Endothelial cell of umbilical vein (primary cell): Measurements from ENCODE around the gene ABCA7. TPM values are rescaled to one million over a fixed set of nuclear protein-coding genes. Genes with fewer than 3 reads are reported as not detected.
A peak's percentile ranks its signal among the peaks of the same experiment; 100 is the strongest.

Experiments
- BruUV-seq: library from RNA; stranded (reverse); fragments of 400-500 nt; replicated peaks from 2 replicates; lab custom pipeline; 2021; lab: Mats Ljungman, UMichigan
- CTCF ChIA-PET: fragments of 300-600, 350-600 bp; sonication (Branson Sonifier 250); formaldehyde crosslinking; loops from one replicate; lab custom pipeline; 2021; ENCODE audit warnings: antibody characterized with exemption, inconsistent platforms; lab: Charles Lee
- POLR2A ChIA-PET: fragments of 300-600, 350-600 bp; sonication (Branson Sonifier 250); formaldehyde crosslinking; loops from one replicate; lab custom pipeline; 2021; ENCODE audit warnings: antibody characterized with exemption, inconsistent platforms; lab: Charles Lee
- DNase-seq: peaks from one replicate; pipeline ENCODE4 v3.0.0-alpha.2; 2011; ENCODE audit warnings: low read depth, low spot score
- FAIRE-seq: peaks from 2 replicates; lab custom pipeline; 2011; peaks lifted over from hg19 to GRCh38; lab: Jason Lieb, UNC
- H2AFZ ChIP-seq: 2 replicates; pipeline ENCODE4 v1.6.0; 2012; ENCODE audit warnings: low read depth, low read length, control low read depth, inconsistent platforms
- H3K27ac ChIP-seq: 2 replicates; pipeline ENCODE4 v1.5.1; 2011; ENCODE audit warnings: low read depth, mild to moderate bottlenecking, control low read depth, low read length, moderate library complexity; ENCODE audit not compliant: insufficient read depth
- H3K27me3 ChIP-seq, 2 experiments: 2 replicates each; pipeline versions ENCODE4 v1.6.0 to v1.6.1; 2011; ENCODE audit warnings: low read length in 2 of 2, mixed read lengths in 1 of 2; ENCODE audit not compliant: control insufficient read depth in 2 of 2, insufficient read depth in 2 of 2
- H3K36me3 ChIP-seq, 2 experiments: 2 replicates in 1 of 2; 3 replicates in 1 of 2; pipeline ENCODE4 v1.5.1; 2011; ENCODE audit warnings: low read length in 2 of 2, mild to moderate bottlenecking in 1 of 2, moderate library complexity in 1 of 2; ENCODE audit not compliant: control insufficient read depth in 2 of 2, insufficient read depth in 2 of 2; ENCODE audit errors: extremely low read depth in 1 of 2
- H3K4me1 ChIP-seq: 3 replicates; pipeline ENCODE4 v1.5.1; 2011; ENCODE audit warnings: mild to moderate bottlenecking, low read length; ENCODE audit not compliant: control insufficient read depth, insufficient read depth; ENCODE audit errors: extremely low read depth
- H3K4me2 ChIP-seq: 2 replicates; pipeline ENCODE4 v1.6.1; 2011; ENCODE audit warnings: low read length, control low read depth, mixed read lengths; ENCODE audit not compliant: insufficient read depth
- H3K4me3 ChIP-seq, 3 experiments: fragments of 200-600 bp in 1 of 3; sonication (generic), shearing (Covaris generic) in 1 of 3; replicated peaks in 1 of 3; 2 replicates each; pipeline ENCODE4 v1.5.1; 2011 to 2016; ENCODE audit warnings: control low read depth in 3 of 3, low read length in 3 of 3, mild to moderate bottlenecking in 2 of 3, inconsistent platforms in 1 of 3, low read depth in 1 of 3, moderate library complexity in 1 of 3; ENCODE audit not compliant: insufficient read depth in 1 of 3
- H3K79me2 ChIP-seq: 2 replicates; pipeline ENCODE4 v1.6.0; 2012; ENCODE audit warnings: low read length, inconsistent platforms; ENCODE audit not compliant: control insufficient read depth, insufficient read depth
- H3K9ac ChIP-seq: replicated peaks from 2 replicates; pipeline ENCODE3; 2011; ENCODE audit warnings: low read length, control low read depth; ENCODE audit not compliant: insufficient read depth; ENCODE audit errors: extremely low read depth
- H3K9me1 ChIP-seq: replicated peaks from 3 replicates; pipeline ENCODE4 v1.6.0; 2011; ENCODE audit warnings: mild to moderate bottlenecking, low read length; ENCODE audit not compliant: control insufficient read depth, insufficient read depth; ENCODE audit errors: extremely low read depth
- H3K9me3 ChIP-seq: replicated peaks from 2 replicates; pipeline ENCODE4 v1.5.1; 2012; ENCODE audit warnings: low read length, inconsistent platforms; ENCODE audit not compliant: control insufficient read depth, insufficient read depth
- H4K20me1 ChIP-seq: replicated peaks from 2 replicates; pipeline ENCODE3; 2011; ENCODE audit warnings: mild to moderate bottlenecking, low read length; ENCODE audit not compliant: control insufficient read depth, insufficient read depth; ENCODE audit errors: extremely low read depth
- EZH2 ChIP-seq: IDR thresholded peaks from 2 replicates; pipeline ENCODE4 v1.6.1; 2012; ENCODE audit warnings: borderline replicate concordance, low read depth, mild to moderate bottlenecking, moderate library complexity, low read length, inconsistent platforms; ENCODE audit not compliant: severe bottlenecking
- FOS ChIP-seq: IDR thresholded peaks from 2 replicates; pipeline ENCODE4 v1.6.1; 2011; ENCODE audit warnings: mild to moderate bottlenecking, low read length, moderate library complexity, borderline replicate concordance; ENCODE audit not compliant: insufficient read depth
- GATA2 ChIP-seq: IDR thresholded peaks from 2 replicates; pipeline ENCODE4 v1.7.0; 2011; ENCODE audit warnings: low read depth, mild to moderate bottlenecking, moderate library complexity, mixed read lengths, low read length; ENCODE audit not compliant: insufficient read length, insufficient read depth
- JUN ChIP-seq: IDR thresholded peaks from 2 replicates; pipeline ENCODE4 v1.6.1; 2011; ENCODE audit warnings: borderline replicate concordance, low read depth; ENCODE audit not compliant: insufficient read length, insufficient read depth
- MAX ChIP-seq: IDR thresholded peaks from 2 replicates; pipeline ENCODE4 v1.6.1; 2011; ENCODE audit not compliant: insufficient read depth, insufficient read length
- MYC ChIP-seq: IDR thresholded peaks from one replicate; pipeline ENCODE4 v1.6.1; 2011; ENCODE audit warnings: mild to moderate bottlenecking, low read depth, low read length
- POLR2A ChIP-seq: IDR thresholded peaks from 2 replicates; pipeline ENCODE4 v1.6.1; 2012; ENCODE audit warnings: low read depth, mild to moderate bottlenecking, control low read depth, low read length
- POLR2AphosphoS5 ChIP-seq: IDR thresholded peaks from 2 replicates; pipeline ENCODE4 v1.6.1; 2012; ENCODE audit warnings: low read depth, mild to moderate bottlenecking, control low read depth, low read length, moderate library complexity; ENCODE audit not compliant: insufficient read depth
- dilution Hi-C: fragments of 300-500 bp; cut with MboI; formaldehyde crosslinking; loops from one replicate; pipeline ENCODE4 v1.15.0; 2019; ENCODE audit warnings: low sequenced_read_pairs; ENCODE audit not compliant: extremely low pct_ligation_motif_present
- intact Hi-C: fragments of 100-400 bp; cut with micrococcal nuclease; formaldehyde crosslinking; loops from one replicate; pipeline ENCODE4 v1.10.0; 2022
- polyA plus RNA-seq, 4 experiments: library from polyadenylated mRNA; depleted of rRNA in 3 of 4; stranded (reverse) in 3 of 4; unstranded in 1 of 4; fragments of >200 nt; gene quantifications; 2 replicates each; pipeline versions ENCODE4 v1.2.1 to v1.2.3, GENCODE V29; 2011 to 2012; ENCODE audit warnings: missing spikeins in 1 of 4
- total RNA-seq: library from RNA; stranded (reverse); gene quantifications from 2 replicates; pipeline ENCODE4 v1.2.3, GENCODE V29; 2021
- TF ChIP-seq, protein P1 (sequence below), 2 donors: IDR thresholded peaks; 1 replicate in 1 of 2; 2 replicates in 1 of 2; pipeline ENCODE4 v1.5.1; 2011; ENCODE audit warnings: low read length in 2 of 2, mild to moderate bottlenecking in 2 of 2, moderate library complexity in 2 of 2, control low read depth in 1 of 2, inconsistent platforms in 1 of 2, low read depth in 1 of 2; ENCODE audit not compliant: insufficient read depth in 1 of 2; ENCODE audit errors: extremely low read depth in 1 of 2

Gene ABCA7
- total and polyA plus RNA-seq, 2 donors (not counting 3 experiments of a cell fraction or from before 2014, with no cell fraction given), result 5.7 to 9.8 TPM

DNA sequence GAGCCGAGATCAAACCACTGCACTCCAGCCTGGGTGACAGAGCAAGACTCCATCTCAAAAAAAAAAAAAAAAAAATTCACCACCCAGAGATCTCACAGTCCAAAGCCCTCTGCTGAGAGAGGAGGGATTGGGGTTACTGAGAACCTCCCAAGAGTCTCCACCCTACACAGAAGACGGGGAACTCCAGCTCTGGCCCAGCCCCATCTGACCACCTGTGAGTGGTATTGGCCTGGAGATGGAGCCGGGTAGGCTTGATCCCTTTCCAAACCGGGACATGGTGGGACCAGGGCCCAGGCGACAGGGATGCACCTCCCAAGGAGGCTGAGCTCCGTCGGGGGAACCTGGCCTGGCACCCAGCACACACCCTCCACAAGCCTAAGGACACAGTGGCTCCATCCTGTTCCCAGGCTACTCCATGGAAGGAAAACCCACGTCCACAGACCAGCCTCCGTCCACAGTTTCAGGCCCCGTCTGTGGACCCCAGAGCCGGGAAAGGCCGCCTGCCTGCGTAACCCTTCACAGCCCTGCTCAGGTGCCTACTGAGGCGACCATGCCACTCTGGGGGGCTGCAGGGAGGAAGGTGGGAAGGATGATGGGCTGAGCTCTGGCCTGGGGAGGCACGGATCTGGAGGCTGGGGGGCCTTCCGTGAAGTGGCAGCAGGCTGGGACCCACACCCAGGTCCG, 20.8 kb upstream of the ABCA7 start:
- Histone ChIP-seq H3K4me2 (peak overlapping the region; percentile 86), H3K9me1 (no peaks in the 10 kb centered on the region), H3K9me3 (no peaks in the 10 kb centered on the region), H3K79me2 (peaks cover 68% of the 10 kb centered on the region), H4K20me1 (no peaks in the 10 kb centered on the region), H3K27me3 (no peaks in the 10 kb centered on the region), H3K9ac (no peak overlapping the region), H3K4me3 (peak overlapping the region in 1 of 3 experiments; percentile 90), H3K36me3 (peaks cover 0 to 3% of the 10 kb centered on the region in 2 experiments), H3K27ac (no peak overlapping the region), H2AFZ (no peak overlapping the region), H3K4me1 (peaks cover 40% of the 10 kb centered on the region)
- dilution Hi-C loops (no loop called here), intact Hi-C loops (no loop called here)
- FAIRE-seq (no peak), DNase-seq (no peak)
- TF ChIP-seq EZH2 (no peak), POLR2A (no peak), POLR2AphosphoS5 (no peak), MYC (no peak), FOS (no peak), JUN (no peak), GATA2 (no peak), MAX (no peak)
- TF ChIP-seq, protein P1, sequence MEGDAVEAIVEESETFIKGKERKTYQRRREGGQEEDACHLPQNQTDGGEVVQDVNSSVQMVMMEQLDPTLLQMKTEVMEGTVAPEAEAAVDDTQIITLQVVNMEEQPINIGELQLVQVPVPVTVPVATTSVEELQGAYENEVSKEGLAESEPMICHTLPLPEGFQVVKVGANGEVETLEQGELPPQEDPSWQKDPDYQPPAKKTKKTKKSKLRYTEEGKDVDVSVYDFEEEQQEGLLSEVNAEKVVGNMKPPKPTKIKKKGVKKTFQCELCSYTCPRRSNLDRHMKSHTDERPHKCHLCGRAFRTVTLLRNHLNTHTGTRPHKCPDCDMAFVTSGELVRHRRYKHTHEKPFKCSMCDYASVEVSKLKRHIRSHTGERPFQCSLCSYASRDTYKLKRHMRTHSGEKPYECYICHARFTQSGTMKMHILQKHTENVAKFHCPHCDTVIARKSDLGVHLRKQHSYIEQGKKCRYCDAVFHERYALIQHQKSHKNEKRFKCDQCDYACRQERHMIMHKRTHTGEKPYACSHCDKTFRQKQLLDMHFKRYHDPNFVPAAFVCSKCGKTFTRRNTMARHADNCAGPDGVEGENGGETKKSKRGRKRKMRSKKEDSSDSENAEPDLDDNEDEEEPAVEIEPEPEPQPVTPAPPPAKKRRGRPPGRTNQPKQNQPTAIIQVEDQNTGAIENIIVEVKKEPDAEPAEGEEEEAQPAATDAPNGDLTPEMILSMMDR (IDR thresholded peaks at IDR 0.05; ENCODE audit: extremely low read depth in 1 of 2, insufficient read depth in 1 of 2, low read depth in 1 of 2, low read length in 2 of 2), result no peak
- CTCF ChIA-PET, result no interaction called here
- BruUV-seq, result no TSS peak
- POLR2A ChIA-PET, result interaction anchor here (0.7 kb wide), 2 partner anchors 53 to 93 kb away, joined by 6 to 7 read pairs; no protein-coding TSS in a partner anchor
